Activated CD4-positive, CD25-positive, alpha-beta regulatory T cell treated with anti-CD3 and anti-CD28 coated beads, Interleukin-2, amount 50 U/mL, for 72 hours (primary cell): ENCODE data around the gene RAB11B.
"Not testable (repeated sequence)": the region's sequence is repeated elsewhere in the genome, so short reads cannot be mapped to it uniquely, and the experiment has no call there.

Source experiments
- DNase-seq: peaks from one replicate; pipeline ENCODE4 v3.0.0; 2021

RAB11B gene

DNA sequence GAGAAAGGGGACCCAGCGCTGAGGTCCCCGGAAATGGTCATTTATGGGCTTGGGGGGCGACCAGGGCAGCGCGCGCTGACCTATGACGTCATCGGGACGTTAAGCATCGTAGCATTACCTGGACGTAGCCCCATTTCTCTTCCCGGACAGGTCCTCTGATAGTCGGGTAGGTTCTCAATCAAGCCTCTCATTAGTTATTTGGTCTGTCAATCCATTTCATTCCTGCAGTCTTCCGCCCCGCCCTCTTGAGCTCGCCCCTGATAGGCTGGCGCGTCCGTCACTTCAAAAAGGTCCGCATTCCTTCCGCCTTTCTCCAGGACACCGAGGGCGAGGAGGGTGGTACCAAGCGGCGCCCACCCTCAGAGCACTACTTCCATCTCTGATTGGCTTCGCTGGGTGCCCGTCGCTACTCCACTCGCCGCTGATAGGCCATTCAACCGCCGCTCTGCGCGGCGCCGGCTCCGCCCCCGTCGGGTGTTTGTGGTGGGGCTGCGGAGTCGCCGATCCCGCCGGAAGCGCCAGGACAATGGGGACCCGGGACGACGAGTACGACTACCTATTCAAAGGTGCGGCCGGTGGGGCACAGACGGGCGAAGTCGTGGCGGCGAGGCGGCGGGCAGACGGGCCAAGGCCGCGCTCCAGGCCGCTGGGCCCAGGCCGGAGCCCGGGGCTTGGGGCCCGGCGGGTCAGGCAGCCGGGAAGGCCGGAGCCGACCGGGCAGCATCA, at the start of gene RAB11B:
Gene RAB11B, plus strand, starts transcription at position 470 of the 726 bp plus-strand sequence. Its CDS starts 57 bp downstream, at position 527.
- peak; percentile 98 for DNase-seq

DNA sequence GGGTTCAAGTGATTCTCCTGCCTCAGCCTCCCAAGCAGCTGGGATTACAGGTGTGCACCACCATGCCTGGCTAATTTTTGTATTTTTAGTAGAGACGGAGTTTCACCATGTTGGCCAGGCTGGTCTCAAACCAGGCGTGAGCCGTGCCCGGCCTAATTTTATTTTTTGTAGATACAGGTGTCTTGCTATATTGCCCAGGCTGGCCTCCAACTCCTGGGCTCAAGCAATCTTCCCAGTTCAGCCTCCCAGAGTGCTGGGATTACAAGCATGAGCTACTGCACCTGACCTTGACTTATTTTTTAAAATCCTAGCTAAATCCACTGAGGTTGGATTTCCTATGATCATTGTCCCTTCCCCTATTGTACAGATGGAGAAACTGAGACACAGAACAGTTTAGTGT, 48.7 kb upstream of the RAB11B start:
- not testable (repeated sequence) for DNase-seq

DNA sequence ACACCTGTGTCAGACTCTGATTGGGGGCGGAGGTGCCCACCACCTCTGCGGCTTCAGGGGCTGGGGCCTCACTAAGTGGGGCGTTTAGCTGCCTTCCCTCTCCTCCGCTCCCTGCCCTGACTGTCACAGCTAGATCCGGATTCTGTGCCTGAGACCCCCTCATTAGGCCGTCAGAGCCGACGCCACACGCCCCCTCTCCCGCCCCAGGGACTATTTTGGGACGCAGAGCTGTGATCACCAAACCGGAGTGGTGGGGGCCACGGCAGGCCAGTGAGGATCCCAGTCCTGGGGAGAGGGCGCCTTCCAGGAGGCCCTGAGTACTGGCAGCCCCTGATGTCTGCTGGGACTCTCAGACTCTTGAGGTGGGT, 47.9 kb upstream of the RAB11B start:
- no peak for DNase-seq

DNA sequence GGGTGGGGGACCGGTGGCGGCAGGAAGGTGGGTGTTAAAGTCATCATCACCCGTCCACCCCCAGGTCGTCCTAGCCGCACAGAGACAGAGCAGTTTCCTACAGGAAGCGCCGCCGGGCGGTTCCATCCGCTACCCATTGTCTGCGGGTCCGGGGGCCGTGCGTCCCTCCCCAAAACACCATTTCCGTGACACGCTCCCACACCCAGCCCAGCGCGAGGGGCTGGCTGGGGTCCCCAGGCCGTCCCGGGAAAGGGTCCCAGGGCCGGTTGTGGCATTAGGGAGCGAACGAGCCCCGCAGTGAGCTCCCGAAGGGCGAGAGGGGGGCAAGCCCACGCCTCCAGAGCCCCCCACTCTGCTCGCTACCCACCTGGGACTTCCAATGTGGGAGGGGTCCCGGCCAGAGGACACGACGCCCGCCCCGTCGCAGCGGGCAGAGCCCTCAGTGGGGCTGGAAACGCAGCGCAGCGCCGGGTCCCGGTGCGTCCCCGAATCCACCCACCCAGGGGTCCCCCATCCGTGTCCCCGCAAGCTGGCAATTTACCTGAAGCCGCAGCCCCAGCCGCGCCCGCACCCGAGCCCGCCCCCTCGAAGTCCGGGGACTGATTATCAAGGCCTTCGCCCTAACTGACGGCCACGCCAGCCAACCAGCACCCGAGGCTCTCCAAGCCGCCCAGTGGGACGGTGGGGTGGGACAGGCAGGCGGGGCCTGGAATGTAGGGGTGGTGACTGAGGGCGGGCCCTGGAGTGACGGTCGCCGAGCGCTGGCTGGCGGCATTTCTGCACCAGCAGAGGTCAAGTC, 47.3 kb upstream of the RAB11B start, which contains the start of gene KANK3:
Gene KANK3, minus strand, starts transcription at position 579 of the 799 bp plus-strand sequence. CDS start 5,434 bp downstream, outside the sequence.
- peak; percentile 94 for DNase-seq

DNA sequence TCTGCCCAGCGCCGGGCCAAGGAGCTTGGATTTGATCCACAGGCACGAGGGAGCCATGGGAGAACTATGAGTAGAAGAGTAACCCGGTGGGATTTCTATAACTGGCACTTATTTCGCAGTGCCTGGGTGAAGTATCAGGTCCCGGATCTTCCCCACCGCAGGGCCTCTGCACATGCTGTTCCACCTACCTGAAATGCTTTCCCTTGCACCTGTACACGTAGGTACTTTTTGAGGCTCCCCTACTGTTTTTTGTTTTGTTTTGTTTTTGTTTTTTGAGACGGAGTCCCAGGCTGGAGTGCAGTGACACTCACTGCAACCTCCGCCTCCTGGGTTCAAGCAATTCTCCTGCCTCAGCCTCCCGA, 46.7 kb upstream of the RAB11B start:
- DNase-seq, result no peak

DNA sequence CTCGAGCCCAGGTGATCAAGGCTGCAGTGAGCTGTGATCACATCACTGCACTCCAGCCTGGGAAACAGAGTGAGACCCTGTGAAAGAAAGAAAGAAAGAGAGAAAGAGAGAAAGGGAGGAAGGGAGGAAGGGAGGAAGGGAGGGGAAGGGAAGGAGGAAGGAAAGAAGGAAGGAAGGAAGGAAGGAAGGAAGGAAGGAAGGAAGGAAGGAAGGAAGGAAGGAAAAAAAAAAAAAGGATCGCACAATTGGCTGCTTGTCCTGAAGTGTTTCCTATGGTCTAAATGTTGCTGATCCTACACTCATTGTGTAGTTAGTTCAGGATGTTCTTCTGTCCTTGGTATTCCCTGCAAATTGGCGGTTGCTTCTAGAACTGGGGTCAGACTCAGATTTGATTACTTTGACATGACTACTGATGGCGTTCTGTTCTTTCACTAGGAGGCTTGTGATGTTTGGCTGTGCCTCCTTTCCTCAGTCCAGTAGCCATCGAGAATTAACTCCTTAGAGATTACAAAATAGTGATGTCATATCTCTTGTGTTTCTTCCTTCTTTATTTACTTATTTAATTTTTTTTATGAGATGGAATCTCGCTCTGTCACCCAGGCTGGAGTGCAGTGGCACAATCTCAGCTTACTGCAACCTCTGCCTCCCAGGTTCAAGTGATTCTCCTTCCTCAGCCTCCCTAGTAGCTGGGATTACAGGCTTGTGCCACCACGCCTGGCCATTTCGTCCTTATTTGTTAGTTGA, 40.4 kb upstream of the RAB11B start:
- not testable (repeated sequence) for DNase-seq

DNA sequence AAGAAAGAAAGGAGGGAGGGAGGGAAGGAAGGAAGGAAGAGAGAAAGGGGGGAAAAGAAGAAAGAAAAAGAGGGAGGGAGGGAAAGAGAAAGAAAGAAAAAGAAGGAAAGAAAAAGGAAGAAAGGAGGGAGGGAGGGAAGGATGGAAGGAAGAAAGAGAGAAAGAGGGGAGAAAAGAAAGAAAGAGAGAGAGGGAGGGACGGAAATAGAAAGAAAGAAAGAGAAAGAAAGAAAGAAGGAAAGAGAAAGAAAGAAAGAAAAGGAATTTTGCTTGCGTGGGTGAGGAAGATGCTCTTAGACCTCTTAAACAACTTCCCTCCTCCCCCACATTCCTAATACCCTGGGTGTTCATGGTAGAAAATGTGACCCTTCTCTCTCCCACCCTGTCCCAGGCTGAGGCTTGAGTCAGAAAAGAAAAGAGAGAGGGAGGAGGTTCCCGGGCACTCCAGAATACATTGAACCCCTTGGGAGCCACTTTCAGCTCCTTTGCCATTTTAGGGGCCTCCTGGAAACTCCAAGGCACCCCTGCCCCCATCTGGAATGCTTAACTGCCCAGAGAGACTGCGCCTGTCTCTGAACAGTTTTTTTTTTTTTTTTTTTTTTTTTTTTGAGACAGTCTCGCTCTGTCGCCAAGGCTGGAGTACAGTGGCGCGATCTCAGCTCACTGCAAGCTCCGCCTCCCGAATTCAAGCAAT, 37.9 kb upstream of the RAB11B start:
- no peak for DNase-seq

DNA sequence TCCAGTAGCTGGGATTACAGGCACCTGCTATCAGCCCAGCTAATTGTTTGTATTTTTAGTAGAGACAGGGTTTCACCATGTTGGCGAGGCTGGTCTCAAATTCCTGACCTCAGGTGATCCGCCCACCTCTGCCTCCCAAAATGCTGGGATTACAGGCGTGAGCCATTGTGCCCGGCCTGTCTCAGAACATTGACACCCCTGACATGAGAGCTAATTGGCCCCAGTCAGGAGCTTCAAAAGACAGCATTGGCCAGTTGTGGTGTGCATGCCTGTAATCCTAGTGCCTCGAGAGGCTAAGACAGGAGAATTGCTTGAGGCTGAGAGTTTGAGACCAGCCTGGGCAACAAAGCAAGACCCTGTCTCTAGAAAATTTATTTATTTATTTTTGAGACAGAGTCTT, 37.3 kb upstream of the RAB11B start:
- not testable (repeated sequence) for DNase-seq

DNA sequence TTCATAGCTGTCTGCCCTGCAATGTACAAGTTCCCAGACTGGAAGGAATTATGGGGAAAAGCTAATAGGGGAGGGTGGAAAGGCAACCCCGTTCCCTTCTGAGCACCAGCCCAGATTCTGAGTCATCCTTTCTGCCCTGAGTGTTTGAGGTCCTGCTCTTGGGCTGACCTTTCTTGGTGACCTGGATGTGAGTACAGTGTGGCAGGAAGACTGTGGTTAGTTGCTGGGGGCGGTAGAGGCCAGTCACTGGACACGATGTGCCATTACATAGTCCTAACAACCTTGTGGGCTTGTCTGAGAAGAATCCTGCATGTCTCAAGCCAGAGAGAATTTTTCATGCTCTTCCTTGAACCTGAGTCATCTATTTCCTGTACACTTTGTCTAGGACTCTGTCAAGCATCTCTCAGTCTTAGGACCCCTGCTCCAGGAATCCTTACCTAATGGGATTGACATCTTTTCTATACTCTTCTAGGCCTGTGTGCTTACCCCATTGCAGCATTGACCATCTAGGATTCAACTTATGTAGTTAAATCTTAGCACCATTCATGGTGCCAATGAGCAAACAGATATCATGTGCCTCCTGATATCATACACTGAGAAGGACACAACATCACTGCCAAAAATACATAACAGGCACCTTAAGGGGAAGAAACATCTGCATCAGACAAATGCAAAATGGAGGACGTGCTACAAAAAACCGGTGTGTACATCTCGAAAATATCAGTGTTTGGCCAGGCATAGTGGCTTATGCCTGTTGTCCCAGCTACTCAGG, 34.3 kb upstream of the RAB11B start:
- DNase-seq, result no peak

DNA sequence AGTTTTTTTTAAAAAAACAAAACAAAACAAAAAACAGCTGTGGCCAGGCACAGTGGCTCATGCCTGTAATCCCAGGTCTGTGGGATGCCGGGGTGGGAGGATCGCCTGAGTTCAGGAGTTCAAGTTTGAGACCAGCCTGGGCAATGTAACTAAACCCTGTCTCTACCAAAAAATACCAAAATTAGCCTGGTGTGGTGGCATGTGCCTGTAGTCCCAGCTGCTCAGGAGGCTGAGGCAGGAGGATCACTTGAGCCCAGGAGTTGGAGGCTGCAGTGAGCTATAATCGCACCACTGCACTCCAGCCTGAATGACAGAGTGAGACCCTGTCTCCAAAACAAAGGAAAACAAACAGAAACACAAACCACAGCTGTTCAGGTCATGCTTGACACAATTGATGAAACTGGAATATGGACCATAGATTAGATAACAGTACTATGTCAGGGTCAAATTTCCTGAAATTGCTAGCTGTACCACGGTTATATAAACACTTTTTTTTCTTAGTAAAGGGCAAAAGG, 33.1 kb upstream of the RAB11B start:
- no peak for DNase-seq

DNA sequence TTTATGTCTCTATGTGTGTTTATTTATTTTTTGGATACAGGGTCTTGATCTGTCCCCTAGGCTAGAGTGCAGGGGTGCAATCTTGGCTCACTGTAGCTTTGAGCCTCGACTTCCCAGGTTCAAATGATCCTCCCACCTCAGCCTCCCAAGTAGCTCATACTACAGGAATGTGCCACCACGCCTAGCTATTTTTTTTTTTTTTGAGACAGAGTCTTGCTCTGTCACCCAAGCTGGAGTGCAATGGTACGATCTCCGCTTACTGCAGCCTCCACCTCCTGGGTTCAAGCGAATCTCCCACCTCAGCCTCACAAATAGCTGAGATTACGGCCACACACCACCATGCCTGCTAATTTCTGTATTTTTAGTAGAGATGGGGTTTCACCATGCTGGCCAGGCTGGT, 31.2 kb upstream of the RAB11B start:
- no peak for DNase-seq

DNA sequence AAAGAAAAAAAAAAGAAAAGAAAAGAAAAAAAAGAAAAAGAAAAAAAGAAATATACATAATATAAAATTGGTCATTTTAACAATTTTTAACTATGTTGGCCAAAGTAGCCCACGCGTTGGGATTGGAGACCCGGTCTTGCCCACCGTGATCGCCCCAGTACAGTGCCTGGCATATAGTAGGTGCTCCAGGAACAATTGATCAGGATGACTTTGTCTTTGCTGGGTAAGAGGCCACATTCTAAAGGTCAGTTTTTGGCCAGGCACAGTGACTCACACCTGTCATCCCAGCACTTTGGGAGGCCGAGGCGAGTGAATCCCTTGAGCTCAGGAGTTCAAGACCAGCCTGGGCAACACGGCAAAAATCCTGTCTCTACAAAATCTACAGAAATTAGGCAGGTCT, 30.0 kb upstream of the RAB11B start:
- DNase-seq, result no peak

DNA sequence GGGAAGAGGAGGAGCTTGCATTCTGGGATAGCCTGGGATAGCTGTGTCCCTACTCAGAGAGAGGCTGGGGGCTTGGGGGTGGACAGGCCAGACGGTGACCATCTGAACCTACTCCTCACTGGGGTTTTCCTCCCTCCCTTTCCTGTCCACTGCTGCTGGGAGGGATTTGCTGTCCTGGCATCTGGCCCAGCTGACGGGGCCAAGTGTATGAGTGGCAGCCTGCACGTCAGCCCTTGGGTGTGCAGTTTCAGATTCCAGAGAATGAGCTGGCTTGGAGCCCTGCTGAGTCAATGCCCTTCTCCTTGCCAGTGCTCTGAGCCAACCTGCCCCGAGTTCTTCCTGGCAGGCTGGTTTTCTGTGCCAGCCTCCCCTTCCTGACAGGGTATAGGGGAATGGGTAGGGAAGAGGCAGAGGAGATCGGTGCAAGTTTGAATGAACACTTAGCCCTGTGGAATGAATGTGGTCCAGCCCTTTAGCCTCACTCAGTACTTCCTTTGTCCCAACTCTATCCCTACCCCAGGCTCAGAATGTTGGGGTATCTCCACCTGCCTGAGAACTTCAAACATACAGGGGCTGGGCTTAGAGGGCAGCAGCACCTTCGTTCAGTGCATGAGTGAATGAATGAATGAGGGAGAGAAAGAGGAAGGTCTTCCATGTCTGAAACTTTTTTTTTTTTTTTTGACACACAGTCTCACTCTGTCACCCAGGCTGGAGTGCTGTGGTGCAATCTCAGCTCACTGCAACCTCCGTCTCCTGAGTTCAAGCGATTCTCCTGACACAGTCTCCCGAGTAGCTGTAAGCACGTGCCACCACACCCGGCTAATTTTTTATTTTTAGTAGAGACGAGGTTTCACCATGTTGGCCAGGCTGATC, 28.0 kb upstream of the RAB11B start:
- no peak for DNase-seq

DNA sequence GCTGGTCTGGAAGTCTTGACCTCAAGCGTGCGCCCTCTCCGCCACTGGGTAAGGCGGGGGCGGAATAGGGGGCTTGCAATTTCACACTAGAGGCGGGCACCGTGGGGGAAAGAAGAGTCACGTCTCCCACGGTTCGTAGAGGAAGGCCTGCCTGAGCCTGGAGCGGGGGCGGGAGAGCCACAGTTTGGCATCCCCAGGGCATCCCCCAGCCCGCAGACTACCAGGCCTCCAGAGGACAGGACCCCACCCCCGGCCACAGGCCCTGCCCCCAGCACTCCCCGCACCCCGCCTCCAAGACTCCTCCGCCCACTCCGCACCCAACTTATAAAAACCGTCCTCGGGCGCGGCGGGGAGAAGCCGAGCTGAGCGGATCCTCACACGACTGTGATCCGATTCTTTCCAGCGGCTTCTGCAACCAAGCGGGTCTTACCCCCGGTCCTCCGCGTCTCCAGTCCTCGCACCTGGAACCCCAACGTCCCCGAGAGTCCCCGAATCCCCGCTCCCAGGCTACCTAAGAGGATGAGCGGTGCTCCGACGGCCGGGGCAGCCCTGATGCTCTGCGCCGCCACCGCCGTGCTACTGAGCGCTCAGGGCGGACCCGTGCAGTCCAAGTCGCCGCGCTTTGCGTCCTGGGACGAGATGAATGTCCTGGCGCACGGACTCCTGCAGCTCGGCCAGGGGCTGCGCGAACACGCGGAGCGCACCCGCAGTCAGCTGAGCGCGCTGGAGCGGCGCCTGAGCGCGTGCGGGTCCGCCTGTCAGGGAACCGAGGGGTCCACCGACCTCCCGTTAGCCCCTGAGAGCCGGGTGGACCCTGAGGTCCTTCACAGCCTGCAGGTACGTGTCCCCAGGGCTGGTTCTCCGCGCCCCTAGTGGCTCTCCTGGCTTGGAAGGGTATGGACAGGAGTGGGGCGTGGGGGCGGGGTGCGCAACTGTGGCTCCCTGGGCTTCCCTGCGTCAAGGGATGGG, 26.1 kb upstream of the RAB11B start, which contains the start of gene ANGPTL4:
Gene ANGPTL4, plus strand, starts transcription at position 353 of the 969 bp plus-strand sequence. Its CDS starts 167 bp downstream, at position 520.
- peak; percentile 42 for DNase-seq

DNA sequence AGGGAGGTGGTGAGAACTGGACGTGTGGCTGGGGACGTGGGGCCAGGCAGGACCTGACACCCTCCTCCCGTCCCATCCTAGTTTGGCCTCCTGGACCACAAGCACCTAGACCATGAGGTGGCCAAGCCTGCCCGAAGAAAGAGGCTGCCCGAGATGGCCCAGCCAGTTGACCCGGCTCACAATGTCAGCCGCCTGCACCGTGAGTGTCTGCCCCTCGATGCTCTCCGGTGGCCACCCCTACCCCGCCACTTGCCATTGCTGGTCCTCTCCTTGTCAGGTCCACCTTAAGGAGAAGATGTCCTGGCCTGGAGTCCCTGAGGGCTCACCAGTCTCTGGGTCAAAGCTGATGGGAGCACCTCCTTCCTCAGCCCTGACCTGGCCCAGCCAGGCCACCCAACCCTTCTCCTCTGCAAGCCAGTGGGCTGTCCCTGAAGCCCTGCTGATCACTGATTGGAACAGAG, 24.0 kb upstream of the RAB11B start:
- no peak for DNase-seq

DNA sequence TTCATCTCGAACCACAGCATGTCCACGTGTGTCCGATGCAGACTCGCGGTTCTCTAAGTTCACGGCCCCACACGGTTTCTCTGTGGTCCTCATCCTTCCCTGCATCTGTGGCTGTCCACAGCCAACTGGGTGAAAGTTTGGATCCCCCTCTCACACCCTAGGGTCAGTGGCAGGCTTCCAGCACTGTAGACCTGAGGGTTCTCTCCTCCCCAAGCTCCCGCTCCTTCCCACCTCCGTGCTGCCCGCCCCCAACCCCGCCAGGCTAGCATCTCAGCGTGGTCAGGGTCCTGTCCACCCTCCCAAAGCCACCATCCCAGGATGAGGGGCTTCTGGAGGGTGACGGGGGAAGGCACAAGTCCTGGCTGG, 23.2 kb upstream of the RAB11B start:
- no peak for DNase-seq

DNA sequence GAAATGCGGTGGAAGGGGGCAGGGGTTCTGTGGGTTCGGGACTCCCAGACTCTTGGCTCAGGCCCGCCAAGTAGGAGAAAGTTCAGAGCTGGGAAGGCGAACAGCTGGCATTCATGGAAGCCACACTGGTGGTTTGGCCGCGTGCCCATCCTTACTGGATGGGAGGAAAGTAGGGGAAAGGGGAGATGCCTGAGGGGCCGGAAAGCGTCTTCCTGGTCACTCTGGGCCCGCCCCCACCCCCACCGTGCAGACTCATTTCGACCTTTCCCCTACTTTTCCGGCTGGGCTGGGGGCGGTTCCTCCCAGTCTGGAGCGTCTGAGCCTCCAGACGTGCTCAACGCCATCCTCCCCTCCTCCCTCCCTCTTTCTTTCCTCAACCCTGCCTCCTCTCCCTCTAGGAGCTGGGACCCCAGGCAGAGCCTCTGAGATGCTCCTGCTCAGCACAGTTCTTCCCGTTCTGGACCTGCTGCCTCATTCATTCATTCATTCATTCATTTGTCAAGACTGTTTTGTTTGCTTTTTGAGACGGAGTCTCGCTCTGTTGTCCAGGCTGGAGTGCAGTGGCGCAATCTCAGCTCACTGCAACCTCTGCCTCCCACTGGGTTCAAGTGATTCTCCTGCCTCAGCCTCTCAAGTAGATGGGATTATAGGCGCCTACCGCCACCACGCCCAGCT, 22.7 kb upstream of the RAB11B start:
- no peak for DNase-seq

DNA sequence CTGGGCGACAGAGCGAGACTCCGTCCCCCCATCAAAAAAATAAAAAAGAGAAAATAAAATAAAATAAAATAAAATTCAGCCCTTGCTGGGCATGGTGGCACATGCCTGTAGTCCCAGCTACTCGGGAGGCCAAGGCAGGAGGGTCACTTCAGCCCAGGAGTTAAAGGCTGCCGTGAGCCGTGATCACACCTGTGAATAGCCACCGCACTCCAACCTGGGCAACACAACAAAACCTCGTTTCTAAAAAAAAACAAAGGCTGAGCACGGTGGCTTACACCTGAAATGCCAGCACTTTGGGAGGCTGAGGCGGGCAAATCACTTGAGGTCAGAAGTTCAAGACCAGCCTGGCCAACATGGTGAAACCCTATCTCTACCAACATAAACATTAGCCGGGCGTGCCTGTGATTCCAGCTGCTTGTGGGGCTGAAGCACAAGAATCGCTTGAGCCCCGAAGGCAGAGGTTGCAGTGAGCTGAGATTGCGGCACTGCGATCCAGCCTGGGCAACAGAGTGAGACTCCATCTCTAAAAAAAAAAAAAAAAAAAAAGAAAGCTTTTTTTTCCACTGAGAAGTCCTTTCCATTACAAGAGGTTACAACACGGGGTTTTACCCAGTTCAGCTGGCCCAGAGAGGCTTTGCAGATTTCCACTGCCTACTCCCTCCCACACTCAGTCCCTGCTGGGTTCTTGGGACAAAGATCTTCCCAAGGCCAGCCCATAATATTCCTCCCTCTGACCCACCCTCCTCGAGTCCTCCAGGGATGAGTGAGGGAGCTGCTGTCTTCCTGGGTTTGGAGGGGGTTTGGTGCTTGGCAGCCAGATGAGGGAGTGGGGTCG, 19.8 kb upstream of the RAB11B start:
- no peak for DNase-seq
